NCI-H1436 (cell line): ENCODE results near the gene MORN4.
"Not testable (repeated sequence)": the region's sequence is repeated elsewhere in the genome, so short reads cannot be mapped to it uniquely, and the experiment has no call there.

Source experiments
- DNase-seq: peaks from one replicate; lab custom pipeline; 2025; lab: John Stamatoyannopoulos, UW

MORN4 gene

DNA sequence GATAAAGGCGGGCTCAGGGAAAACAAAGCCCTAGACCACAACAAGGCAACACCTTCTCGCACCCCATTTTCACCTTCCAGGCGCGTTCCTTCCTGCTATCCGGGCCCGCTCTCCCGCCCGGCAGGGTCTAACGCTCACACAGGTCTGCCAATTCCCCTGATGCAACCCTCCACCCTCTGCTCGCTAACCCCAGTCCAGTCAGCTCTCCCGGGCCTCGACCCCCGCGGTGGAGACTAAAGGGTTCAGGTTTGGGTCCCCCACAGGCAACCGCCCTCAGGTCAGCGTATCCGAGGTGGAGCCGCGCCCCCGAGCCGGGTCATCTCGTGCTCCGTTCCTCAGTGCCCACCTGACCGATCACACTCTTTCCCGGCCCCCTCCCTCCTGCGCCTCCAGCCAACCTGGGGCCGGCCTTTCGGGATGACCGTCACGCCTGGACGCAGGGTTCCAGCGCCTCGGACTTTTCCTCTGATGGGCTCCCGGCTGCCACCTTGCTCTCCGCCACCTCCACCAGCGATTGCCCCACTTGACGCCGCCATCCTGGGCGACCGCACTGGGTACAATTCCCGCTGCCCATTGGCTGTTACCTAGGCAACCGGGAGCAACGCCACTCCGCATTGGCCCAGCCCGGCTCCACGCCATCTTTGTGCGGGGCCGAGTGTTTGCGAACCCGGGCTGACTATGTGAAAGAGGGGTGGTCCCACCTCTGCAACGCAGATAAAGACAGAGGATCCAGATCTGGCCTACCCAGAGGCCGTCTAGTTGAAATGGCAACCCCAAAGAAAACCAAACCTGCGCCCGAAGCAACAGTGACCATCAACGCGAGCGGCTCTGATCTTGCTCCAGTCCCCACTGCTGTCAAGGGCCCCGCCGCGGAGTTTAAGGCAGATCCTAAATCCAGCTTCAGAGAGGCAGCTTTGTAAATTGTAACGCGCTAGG, at the start of gene MORN4:
TSS of gene MORN4 (minus strand) at position 552 of the 936 bp plus-strand sequence. CDS start 13,847 bp downstream, outside the sequence.
- DNase-seq, result peak; percentile 94

- no peak for DNase-seq
These were observed 48.7 kb upstream of the MORN4 start for GRCh38 chr10:97682042-97682441.

- no peak for DNase-seq
These were observed 46.3 kb upstream of the MORN4 start for GRCh38 chr10:97679594-97679993.

- peak; percentile 74 for DNase-seq
These were observed 43.7 kb upstream of the MORN4 start for GRCh38 chr10:97676770-97677581.

GRCh38 chr10:97675222-97675621, 41.9 kb upstream of the MORN4 start:
- no peak for DNase-seq

GRCh38 chr10:97673736-97674525, 40.6 kb upstream of the MORN4 start:
- no peak for DNase-seq

GRCh38 chr10:97669571-97669970, 36.3 kb upstream of the MORN4 start:
- DNase-seq, result no peak

GRCh38 chr10:97667463-97667862, 34.2 kb upstream of the MORN4 start:
- no peak for DNase-seq

- no peak for DNase-seq
These were observed 33.7 kb upstream of the MORN4 start for GRCh38 chr10:97666992-97667391.

DNA sequence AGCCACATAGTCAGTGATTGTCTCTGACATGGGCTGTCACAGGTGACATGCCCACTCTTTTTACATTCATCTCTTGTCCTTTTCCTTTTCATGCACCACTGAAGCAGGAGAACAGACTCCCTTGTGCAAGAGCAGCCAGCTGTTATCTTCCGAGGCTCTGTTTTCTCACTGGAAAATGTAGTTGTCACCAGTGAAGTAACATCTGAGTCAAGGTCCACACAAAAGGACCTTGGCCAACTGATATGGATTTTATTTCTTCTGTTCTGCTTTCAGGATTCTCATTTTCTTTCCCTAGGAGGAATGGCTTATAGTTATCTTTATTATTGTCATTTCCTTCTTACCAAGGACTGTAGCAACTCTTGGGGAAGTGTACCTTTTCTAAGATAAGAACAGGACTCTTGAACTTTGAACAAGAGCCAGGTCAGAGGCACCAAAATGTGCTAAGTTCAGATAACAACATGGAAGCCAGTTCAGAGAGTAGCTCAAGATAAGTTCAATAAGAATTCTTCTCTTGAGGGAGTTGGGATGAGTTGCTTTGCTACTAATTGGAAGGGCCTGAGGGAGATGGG, 31.1 kb upstream of the MORN4 start:
- DNase-seq, result no peak

GRCh38 chr10:97659589-97659988, 26.3 kb upstream of the MORN4 start:
- no peak for DNase-seq

GRCh38 chr10:97656777-97657176, 23.5 kb upstream of the MORN4 start:
- DNase-seq, result no peak

DNA sequence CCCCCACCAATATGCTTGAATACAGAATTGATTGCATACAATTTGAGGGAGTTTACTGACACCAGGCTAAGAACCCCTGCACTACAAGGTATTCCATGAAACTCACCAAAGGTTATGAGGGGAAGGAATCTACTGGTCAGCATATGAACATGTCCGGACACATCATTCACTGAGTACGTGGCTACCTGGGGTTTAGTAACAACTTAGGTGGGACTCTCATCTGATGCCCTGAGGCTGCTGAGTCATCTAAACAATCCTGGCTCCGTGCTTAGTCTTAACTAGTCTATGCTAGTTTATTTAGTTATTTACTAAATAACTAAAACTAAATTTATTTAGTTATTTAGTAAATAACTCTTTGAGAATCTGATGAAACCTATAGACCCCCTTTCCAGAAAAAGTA, 18.5 kb upstream of the MORN4 start:
- no peak for DNase-seq

GRCh38 chr10:97650726-97651125, 17.4 kb upstream of the MORN4 start:
- DNase-seq, result no peak

DNA sequence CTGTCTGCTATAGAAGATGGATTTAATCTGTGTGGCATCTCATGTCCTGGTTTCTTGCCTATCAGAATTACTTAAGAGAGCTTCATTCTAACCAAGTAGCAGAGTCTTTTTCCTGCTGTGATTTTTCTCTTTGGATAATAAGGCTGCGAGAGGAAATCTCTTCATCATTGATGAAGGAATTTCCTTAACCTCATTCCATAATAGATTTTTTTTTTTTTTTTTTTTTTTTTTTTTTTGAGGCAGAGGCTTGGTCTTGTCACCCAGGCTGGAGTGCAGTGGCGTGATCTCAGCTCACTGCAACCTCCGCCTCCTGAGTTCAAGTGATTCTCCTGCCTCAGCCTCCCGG, 16.1 kb upstream of the MORN4 start:
- DNase-seq, result not testable (repeated sequence)

DNA sequence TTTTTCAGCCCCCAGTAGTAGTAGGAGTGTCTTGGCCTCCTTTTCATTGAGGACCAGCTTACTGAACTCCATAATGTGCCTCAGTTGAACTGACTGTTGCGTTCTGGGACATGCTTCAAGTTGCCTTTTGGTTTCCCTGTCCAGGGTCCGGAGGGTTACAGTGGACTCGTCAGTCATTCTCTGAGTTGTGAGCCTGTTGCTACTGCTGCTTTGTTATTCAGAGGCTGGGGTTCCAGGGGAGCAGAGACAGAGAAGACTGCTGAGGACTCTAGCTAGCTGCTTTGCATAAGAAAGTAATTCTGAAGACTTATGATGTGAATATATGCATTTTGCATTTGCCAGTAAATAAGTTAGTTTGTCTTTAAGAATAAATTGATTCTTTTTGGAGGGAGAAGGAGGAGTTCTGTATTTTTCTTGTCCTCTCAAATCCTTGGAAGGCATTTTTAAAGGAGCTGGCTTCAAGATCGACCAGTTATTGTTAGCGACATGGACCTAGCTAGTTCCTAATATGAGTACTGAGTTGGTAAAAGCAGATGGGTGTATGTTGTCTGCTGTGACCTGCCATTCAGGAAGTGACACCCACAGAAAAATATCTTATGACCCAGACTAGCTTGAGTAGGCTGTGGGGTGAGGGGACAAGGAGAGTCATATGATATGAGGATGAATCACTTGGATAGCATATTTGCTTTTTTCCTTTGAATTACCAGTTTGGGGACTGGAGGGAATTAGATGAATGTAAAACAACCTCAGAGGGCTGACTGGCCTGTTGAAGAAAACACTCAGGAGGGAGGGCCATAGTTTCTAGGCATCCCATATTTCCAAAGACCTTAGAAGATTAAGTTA, 15.5 kb upstream of the MORN4 start:
- no peak for DNase-seq

DNA sequence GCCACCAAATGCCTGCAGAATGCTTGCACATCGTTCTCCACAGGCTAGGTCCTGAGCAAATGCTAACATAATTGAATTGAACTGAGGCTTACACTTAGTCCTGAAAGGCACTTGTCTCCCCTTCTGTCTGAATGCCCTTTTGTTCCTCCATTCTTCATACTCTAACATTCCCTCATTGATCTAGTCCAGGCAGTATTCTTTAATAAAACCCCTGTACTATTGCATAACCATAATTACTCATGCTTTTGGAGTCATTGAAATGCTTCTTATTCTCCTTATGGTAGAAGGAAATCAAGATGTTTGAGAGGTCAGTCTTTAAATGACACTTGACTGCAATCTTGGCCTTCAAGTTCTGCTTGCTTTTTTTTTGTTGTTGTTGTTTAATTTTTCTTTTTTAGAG, 14.3 kb upstream of the MORN4 start:
- DNase-seq, result no peak

DNA sequence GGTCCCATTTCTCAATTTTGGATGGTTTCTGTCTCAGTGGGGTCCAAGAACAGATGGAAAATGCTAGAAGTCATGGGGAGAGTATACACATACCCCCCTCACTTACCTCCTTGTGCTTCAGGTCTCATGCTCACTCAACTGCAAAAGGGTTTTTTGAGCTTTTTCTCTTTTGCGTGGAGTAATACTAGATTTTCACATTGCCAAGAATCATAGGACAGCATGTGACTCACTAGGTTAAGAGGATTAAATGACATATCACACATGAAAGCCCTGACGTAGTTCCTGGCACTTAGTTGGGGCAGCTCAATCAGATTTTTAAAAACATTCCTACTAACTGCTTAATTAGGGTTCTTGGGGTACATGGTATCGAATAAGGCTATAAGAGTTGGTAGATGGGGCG, 11.6 kb upstream of the MORN4 start:
- DNase-seq, result no peak

DNA sequence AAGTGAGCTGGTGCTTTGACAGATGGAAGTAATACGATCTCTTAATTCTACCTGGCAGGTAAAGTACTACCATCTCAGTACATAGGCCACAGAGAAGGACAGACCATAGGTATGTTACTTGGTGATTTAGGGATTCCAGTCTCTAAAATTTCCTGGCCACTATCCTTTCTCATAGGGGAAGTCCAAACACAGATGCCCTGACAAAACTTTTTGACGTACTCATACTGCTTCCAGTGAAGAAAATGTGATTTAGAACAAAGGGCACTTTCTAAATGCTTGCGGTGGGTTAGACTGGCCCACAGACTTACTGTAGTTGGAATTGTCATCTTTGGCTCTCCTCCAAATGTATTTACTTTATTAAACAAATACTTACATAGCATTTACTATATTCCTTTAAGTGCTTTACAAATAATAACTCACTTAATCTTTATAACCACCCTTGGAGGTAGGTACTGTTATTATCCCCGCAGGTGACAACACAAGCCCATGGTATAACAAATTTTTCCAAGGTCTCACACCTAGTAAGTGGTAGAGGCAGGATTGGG, 10.2 kb upstream of the MORN4 start:
- no peak for DNase-seq

GRCh38 chr10:97642471-97643159, 9.3 kb upstream of the MORN4 start:
- not testable (repeated sequence) for DNase-seq
